ENCODE results near the gene DOCK10.

Gene DOCK10

GRCh38 chr2:225017098-225017685, 25.1 kb downstream of the DOCK10 start:
- no peak for TF ChIP-seq TCF4 (CRISPR knock-in tag; IDR thresholded peaks at IDR 0.05; ENCODE audit: borderline replicate concordance)
- no peak for TF ChIP-seq OSR1 (CRISPR knock-in tag; IDR thresholded peaks at IDR 0.05)
- no peak for TF ChIP-seq TSHZ2 (CRISPR knock-in tag; IDR thresholded peaks at IDR 0.05)
- no peak for TF ChIP-seq BACH2 (CRISPR knock-in tag; IDR thresholded peaks at IDR 0.05; ENCODE audit: borderline replicate concordance)
- TF ChIP-seq ISL1 (CRISPR knock-in tag; IDR thresholded peaks at IDR 0.05): no peak
- TF ChIP-seq PPARA (CRISPR knock-in tag; IDR thresholded peaks at IDR 0.05; ENCODE audit: borderline replicate concordance): no peak
- TF ChIP-seq ESRRG (CRISPR knock-in tag; IDR thresholded peaks at IDR 0.05): no peak
- TF ChIP-seq CSDC2 (CRISPR knock-in tag; IDR thresholded peaks at IDR 0.05): no peak
- TF ChIP-seq ZNF8 (CRISPR knock-in tag; IDR thresholded peaks at IDR 0.05): no peak
- TF ChIP-seq SNAI2 (CRISPR knock-in tag; IDR thresholded peaks at IDR 0.05): no peak
- TF ChIP-seq CSRNP3 (CRISPR knock-in tag; IDR thresholded peaks at IDR 0.05): no peak
- no peak for TF ChIP-seq RARB (CRISPR knock-in tag; IDR thresholded peaks at IDR 0.05)
- peak; percentile 51 for ATAC-seq

- TF ChIP-seq GLIS3 (CRISPR knock-in tag; IDR thresholded peaks at IDR 0.05): no peak
- no peak; the same call in 2 of the 3 replicates for ATAC-seq
Observed at GRCh38 chr2:225013425-225014365, 28.6 kb downstream of the DOCK10 start.

- no peak; the same call in 2 of the 3 replicates for ATAC-seq
- TF ChIP-seq ZC3H10 (CRISPR knock-in tag; IDR thresholded peaks at IDR 0.05) (no peak), RARB (CRISPR knock-in tag; IDR thresholded peaks at IDR 0.05) (no peak), PPARA (CRISPR knock-in tag; IDR thresholded peaks at IDR 0.05; ENCODE audit: borderline replicate concordance) (no peak), OSR1 (CRISPR knock-in tag; IDR thresholded peaks at IDR 0.05) (no peak), PATZ1 (CRISPR knock-in tag; IDR thresholded peaks at IDR 0.05; ENCODE audit: borderline replicate concordance) (no peak), TSHZ2 (CRISPR knock-in tag; IDR thresholded peaks at IDR 0.05) (no peak), ZNF70 (CRISPR knock-in tag; IDR thresholded peaks at IDR 0.05) (no peak), CREB5 (CRISPR knock-in tag; IDR thresholded peaks at IDR 0.05; ENCODE audit: low read depth) (no peak), CSRNP3 (CRISPR knock-in tag; IDR thresholded peaks at IDR 0.05) (no peak)
Observed at GRCh38 chr2:225011585-225011984, 30.7 kb downstream of the DOCK10 start.
